Superior temporal gyrus (tissue), 1 donor: ENCODE data around the gene VTA1.

Experiments
- DNase-seq: peaks from one replicate; pipeline ENCODE4 v3.0.0-alpha.2; 2016; ENCODE audit errors: extremely low spot score

VTA1 gene

DNA sequence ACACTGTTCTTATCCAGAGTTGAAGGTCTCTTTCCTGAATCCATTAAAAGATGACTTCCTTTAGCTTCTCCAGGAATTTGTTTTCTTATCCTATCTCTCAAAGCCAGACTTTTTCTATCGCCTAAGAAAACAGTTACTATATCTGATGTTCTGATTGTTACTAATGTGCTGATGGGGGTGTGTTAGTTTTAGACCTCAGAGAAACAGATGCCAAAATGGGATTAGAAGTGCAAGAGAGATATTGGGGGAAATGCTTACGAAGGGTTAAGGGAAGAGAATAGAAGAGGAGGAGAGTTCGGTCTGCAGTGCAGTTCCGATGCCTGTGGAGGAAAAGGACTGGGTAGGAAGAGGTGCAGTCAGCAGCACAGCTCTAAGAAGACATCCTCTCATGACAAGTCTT is 119.0 kb downstream of the VTA1 start:
- DNase-seq: no peak

DNA sequence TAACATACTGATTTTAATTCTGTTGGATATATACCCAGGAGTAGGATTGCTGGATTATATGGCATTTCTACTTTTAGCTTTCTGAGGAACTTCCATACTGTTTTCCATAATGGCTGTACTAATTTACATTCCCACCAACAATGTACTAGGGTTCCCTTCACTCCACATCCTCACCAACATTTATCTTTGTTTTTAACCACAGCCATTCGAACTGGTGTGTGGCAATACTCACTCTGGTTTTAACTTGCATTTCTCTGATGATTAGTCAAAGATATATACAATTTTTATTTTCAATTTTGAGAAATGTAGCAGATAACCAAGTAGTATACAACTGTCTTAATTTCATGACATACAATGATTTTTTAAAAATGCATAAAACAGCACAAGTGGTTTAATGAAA is 124.4 kb downstream of the VTA1 start:
- no peak for DNase-seq
